Fibroblast of skin of back (primary cell): ENCODE data around the gene SMAP2.

ENCODE experiments used
- DNase-seq: peaks from one replicate; pipeline ENCODE4 v3.0.0-alpha.2; 2013

Gene SMAP2

DNA sequence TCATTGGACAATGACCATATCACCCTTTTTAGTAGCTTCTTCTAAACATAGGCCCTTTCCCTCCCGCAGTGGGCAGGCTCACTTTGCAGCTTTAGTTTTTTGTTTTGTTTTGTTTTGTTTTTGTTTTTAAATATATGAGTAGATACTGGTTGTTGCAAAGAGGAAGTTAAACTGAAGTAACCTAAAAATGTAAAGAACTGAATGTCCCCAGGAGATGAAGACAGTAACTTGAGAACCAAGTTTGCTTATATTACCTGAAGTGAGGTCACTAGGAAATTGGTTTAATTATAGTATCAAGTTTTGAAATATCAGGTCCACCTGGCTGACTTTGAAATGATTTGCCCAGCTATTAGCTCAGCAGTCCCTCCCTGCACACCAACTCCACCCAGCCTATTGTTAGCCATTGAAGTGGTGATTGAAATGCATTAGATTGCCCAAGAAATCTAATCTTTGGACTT lies 18.2 kb downstream of the SMAP2 start:
- DNase-seq = no peak

DNA sequence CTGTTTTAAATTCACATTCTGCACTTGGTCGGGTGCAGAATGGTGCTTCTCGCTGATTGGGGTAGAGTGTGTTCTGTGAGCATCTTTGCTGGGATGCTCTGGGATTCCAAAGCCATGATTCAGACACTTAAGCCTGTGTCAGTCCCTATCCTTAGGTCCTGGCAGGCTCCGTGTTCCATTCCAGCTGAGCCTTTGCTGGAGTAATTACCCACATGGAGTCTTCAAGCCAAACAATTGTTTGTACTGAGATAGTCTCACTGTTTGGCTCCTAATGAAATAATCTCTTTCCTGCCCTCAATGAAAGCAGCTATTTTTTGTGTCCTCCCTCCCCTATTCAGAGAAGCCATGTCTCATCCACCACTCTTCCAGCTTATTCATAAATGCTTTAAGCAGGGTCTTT lies 18.7 kb downstream of the SMAP2 start:
- DNase-seq = peak; percentile 85

DNA sequence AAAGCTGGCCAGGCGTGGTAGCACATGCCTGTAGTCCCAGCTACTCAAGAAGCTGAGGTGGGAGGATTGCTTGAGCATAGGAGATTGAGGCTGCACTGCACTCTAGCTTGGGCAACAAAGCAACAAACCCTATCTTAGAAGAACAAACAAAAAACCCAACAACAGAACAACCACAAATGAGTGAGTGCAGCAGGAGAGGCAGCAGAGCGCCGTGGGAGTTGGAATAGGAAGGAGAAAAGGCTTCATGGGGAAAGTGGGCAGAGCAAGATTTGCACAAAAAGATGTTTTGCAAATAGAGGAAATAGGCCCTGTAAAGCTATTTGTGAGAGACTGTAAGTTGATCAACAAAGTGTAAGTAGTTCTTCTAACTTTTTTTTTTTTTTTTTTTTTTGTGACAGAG lies 19.6 kb downstream of the SMAP2 start:
- DNase-seq = no peak

DNA sequence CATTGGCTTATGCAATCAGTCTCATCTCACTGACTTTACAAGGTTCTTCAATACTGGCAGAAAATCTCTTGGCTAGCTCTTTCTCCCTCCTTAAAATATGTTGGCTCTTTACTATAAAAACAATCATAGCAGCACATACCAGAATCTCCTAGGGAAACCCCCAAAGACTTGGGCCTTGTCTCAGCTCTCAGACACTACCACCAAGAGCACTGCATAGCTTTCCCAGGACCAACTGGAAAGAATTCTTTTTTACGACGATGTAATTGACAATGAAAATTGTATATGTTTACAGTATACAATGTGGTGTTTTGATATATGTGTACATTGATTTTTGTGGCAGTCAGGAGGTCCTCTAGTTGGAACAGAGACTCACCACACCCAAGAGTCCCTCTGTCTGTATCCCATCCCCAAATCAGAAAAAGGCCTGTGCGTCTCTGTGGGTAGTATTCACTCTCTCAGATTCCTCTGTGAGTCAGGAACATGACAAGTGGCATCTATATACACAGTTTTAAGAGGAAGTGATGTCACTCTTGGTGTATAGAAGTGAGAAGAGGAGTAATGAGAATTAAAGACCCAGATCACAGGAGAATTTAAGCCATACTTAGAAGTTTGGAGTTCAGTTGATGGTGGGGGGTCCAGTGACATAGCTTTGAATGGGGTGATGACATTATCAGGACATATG lies 21.1 kb downstream of the SMAP2 start:
- DNase-seq = peak; percentile 84

DNA sequence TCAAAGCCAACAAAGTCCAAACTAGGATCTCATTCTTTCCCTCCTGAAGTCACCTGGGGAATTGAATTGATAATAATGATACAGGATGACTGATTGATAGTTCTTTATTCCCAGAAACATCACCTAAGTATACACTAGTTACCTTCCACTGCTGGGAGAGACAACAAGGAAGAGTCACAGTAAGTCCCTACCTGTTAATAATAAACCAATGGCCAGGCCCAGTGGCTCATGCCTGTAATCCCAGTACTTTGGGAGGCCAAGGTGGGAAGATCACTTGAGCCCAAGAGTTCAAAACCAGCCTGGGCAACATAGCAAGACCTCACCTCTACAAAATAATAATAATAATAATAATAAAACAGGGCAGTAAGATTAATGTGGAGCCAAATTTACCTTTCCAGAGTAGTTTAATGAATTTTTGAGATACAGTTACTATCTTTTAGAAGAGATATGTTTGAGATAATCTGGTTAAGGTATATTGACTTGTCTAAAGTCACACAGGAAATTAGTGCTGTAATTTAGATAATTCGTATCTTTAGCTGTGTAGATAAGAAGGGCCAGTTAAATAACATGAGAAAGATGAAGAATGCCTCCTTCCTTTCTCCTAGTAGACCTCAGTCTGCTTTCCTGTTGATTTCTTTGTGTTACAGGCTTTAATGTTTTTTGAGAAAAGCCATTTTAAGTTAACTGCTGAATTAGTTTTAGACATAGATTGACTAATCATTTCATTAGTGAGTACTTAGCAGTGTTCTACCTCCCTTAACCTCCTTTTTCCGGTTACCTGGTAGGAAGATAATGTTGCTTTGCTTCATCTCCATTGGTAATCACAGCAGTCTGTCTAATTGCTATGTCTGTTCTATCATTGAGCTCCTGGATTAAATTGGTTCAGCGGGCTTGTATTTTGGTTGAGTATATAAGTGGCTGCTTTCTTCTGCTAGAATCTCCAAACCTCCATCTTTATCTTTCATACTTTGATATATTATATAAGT lies 22.0 kb downstream of the SMAP2 start:
- DNase-seq = no peak

DNA sequence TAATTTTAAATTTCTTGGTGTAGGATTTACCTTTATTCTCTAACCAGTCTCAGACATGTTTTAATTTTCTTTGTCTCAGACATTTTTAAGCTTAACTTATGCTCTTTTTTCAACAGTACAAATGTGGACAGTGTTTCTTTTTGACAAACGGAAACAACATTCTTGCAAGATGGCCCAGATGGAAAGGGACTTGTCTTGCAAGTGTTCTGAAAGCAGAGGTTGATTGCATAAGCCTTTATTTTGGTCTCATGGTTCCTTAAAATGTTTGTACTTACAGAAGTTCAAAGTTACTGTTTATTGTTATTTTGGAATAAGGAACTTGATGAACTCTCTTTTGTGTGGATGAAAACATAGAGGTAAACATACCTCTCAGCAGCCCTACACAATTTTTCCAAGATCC lies 22.9 kb downstream of the SMAP2 start:
- no peak for DNase-seq

DNA sequence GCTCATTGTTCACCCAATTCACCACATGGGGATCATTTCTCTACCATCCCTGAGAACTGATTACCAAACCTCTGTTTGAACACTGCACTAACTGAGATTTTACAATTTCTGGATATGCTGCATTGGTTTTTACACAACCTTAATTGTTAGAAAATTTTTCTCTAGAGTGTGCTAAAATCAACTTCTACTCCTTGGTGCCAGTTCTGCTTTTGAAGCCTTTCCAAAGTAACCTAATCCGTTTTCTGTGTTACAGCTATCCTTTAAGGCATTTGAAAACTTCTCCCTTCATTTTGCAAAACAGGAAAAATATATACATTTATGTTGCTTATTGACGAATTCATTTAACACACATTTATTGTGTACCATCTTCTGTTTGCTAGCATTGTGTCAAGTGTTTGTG lies 23.7 kb downstream of the SMAP2 start:
- DNase-seq = no peak

DNA sequence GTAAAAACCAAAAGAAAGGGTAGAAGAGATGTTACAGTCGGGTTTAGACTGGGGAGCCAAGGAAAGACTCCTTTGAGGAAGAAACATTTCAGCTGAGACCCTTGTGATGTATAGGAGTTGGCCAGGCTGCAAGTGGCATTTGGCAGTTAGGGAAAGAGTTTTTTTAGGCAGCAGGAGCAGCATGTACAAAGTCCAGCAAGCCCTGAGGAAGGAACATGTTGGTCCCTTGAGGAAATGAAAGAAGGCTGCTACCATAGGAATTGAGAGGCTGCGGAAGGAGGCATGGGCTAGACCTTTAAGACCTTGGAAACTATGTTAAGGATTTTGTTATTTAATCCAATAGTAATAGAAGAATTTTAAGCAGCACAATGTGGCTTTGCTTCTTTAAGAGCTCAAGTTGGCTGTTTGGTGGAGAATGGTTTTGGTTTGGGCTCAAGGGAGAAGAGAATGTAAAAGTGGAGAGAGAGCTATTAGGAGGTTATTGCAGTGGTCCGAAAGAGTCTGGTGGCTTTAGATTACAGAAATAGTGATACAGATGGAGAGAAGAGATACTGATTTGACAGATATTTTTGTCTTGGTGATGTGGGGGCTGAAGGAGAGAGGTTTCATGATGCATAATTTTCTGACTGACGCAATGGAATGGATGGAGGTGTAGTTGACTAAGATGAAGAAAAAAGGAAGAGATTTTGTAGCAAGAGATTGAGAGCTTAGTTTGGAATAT lies 26.6 kb downstream of the SMAP2 start:
- DNase-seq = no peak

DNA sequence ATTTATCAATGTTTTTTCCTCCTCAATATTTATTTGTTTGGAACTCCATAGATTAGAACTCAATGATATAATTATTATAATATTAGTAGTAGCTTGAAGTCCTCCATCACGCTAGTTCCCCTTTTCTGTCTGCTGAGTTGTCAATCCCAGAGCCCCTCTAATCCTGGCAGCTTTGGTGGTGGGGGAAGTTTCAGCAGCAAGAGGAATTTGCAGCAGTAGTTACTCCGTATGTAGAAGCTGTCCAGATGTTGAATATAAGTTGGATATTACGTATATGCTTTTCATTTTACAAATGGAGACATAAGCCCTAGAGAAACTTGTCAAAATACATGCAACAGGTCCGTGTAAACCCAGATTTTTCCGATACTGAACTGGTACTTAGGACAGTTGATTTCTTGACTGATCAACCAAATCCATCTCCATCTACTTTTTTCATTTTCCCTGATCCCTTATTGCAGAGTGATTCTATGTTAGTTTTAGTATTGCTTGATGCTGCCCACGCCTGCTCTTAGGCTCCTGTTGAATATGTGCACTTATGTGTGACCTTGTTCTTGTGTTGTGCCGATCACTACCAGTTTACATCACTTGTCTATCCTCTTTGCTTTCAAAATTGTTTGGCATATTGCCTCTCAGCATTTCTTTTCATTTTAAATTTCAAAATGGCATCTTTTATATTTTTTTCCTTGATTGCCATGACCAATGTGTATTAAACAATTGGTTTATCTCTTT lies 28.1 kb downstream of the SMAP2 start:
- DNase-seq = no peak

DNA sequence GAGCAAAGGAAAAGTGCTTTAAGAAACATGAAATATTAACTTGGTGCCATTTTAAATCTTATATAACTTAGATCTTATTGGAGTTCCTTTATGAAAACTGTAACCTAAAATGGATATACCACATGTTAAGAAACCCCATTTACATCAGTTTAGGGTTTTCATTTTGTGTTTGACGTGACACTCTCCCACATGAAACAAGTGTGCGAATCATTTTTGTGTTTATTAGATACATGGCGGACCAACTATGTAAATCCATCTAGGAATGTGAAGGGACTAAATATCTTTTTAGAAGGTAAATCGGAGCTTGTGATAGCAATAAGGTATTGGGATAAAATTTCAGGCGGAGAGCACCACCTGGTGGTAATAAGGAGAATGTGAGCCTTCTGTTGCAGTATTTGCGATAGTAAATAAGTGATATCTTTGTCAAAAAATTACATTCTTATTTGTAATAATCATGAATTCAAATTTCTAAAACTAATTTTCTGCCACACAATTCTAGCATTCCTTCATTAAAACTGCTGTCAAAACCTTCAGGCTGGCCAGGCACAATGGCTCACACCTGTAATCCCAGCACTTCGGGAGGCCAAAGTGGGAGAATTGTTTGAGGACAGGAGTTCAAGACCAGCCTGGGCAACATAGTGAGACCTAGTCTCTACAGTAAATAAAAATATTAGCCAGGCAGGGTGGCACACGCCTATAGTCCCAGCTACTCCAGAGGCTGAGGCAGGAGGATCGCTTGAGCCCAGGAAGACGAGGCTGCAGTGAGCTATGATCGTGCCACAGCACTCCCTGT lies 31.3 kb downstream of the SMAP2 start:
- DNase-seq = peak; percentile 59

DNA sequence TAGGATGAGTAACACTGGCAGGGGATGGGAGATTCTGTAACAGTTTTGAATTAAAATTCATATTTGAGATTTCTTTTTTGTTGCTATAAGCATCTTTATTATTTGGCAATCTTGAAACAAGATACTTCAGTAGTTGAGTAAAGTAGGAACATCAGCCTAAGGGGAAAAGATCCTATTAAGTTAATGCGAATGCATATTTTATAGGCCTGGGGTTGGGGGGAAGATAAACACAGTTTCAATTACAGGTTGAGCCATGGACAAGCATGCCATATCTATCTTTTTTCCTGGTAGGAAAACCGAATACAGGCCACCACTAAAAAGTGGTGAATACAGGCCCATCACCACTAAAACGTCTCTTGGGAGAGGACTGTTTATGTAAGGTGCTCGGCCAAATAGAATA lies 32.3 kb downstream of the SMAP2 start:
- no peak for DNase-seq

DNA sequence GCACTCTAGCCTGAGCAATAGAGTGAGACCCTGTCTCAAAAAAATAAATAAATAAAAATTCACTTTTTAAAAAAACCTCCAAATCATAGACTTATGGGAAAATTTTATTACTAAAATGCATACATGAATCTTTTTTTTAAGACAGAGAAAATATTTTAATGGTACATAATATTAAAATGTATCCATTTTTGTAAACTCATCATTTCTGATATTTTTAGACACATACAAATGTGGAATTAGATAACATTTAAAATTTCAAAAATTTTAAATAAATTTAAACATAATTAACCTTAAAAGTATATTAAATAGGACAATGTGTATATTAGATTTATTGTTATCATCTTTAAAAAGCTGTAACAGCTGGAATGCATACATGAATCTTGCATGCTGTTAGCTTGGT lies 33.9 kb downstream of the SMAP2 start:
- DNase-seq = no peak

DNA sequence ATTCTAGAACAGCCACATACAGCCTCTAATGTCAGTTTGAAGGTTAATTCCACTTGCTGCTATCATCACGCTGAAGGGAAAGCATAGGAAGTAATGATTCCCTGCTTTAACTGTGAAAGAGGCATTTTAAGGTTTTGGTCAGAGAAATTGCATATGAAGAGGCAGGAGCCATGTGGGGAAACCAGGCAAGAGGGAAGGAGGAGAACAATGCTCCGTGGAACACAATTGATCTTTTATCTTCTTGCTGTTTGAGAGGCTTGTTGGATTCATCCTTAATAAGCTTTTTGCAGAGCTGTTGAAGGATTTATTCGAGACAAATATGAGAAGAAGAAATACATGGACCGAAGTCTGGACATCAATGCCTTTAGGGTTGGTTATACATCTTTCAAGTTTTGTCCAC lies 35.9 kb downstream of the SMAP2 start:
- DNase-seq = no peak

DNA sequence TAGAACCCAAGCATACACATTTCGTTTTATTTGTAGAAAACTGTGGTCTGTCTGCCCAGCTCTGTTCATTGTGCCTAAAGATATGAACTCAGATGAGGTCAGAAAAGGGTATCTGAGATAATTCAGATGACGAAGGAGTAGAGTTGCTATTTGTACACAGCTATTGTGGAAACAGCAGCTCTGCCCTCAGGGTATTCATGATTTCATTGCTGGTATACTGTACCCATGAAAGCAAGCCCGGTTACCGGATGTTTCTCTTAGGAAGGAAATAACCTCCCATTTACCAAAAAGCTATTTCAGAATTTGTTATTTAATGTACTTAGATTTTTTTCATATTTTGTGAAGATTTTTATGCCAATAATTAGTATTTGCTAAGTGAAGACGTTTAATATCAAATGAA lies 37.8 kb downstream of the SMAP2 start:
- DNase-seq = no peak

DNA sequence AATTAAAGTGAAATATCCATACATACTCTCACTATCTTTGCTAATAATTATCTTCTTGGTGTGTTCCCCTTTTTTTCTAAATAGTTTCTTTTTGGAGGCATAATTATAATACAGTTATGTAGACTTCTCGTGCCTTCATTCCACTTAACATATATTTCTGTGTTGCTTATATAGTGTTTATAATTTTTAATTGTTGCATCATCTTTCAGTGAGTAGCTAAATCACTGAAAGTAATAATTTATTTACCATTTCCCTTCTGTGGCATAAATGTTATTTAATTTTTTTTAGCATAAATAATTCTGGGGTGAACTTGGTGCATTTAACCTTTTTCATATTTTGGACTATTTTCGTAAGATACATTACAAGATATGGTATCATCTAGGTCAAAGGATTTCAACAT lies 38.3 kb downstream of the SMAP2 start:
- DNase-seq = no peak

DNA sequence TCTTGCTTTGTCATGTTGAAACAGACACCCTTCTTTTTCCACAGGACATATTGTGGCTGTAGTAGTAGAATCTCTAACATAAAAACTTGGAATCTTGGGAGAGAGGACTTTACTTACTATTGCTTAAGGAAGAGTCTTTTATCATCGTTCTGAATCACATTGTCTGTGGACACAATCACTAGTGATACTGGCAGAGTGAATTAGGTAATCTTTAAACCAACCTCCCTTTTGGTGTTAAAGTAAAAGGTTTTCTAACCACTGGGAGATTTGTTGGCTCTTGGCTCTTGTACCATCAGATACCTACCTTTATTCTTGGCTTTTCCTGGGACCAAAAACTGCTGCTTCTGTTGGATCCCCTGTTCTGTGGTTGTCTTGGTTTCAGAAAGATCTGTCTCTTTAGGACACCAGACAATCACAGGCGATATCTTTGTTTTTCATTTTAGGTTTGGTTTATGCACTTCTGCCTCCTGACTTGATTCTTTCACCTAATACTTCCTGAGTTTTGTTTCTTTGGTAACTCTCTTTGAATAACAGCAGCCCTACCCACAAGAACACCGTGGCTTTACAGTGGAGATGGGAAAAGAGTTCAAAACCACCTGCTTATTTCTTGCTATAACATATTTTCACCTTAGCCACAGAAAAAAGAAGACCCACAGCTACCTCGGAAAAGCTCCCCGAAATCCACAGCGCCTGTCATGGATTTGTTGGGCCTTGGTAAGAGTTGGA lies 40.2 kb downstream of the SMAP2 start:
- no peak for DNase-seq

DNA sequence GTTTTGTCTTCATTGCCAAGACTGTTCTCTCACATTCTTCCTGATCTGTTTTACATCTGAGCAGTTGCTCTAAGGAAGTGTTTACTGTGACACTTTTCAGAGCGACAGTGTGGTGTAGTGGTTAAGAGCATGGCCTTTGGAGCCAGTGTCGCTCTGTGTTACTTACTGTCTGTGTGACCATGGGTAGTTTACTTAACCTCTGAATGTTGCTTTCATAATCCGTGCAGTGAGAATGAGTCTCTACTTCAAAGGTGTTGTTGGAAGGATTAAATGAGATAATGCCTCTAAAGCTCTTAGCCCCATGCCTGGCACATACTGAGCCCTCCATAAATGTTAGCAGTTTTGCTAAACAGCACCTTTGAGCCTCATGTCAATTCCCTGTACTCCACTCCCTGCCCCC lies 40.8 kb downstream of the SMAP2 start:
- no peak for DNase-seq

DNA sequence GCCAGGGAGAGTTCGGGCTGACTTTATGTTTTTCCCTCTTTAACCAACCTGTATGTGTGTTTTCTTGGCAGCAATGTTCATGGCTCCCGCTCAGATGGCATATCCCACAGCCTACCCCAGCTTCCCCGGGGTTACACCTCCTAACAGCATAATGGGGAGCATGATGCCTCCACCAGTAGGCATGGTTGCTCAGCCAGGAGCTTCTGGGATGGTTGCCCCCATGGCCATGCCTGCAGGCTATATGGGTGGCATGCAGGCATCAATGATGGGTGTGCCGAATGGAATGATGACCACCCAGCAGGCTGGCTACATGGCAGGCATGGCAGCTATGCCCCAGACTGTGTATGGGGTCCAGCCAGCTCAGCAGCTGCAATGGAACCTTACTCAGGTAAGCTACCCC lies 43.2 kb downstream of the SMAP2 start:
- DNase-seq = no peak

DNA sequence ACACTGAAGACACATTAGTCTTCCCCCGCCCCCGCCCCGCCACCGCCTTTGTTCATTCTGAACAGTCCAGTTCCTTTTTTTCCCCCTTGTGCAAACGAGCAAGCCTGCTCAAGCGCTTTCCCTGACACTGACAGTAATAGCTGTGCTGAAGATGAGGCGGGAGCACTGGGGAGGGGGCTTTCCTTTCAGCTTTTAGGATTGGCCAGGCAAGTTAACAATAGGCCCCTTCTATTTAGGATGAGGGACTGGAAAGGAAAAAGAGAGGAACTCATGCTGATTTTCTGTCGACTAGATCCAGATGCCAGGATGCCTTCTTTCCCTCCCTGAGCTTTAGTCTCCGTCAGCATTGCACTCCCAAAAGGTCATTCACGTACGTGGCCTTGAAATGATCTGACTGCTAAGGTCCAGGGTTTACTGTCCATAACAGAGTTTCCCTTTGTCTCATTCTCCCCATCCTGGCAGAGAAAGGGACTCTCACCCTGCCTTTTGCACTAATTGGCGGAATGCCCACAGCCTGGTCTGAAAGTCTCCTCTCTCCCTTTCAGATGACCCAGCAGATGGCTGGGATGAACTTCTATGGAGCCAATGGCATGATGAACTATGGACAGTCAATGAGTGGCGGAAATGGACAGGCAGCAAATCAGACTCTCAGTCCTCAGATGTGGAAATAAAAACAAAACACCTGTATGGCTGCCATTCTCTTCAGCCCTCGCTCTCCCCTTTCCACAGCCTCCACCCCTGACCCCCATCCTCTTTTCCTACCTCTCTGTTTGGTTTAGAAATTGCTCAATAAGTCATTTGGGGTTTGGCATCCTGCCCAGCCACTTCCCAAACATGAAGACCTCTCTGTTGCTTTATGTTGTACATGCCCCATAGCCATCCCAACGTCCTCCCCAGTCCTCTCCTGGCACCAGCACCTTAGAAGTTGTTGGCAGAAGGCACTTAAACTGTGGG lies 48.2 kb downstream of the SMAP2 start:
- no peak for DNase-seq
